Ishikawa (cell line): ENCODE data around the gene STYX.

Experiments
- CEBPB ChIP-seq: IDR thresholded peaks from 2 replicates; pipeline ENCODE4 v1.6.1; 2012
- CREB1 ChIP-seq: IDR thresholded peaks from 2 replicates; pipeline ENCODE4 v1.6.1; 2012; ENCODE audit warnings: low read depth
- EGR1 ChIP-seq: IDR thresholded peaks from 2 replicates; pipeline ENCODE4 v1.6.1; 2012
- EP300 ChIP-seq: IDR thresholded peaks from 2 replicates; pipeline ENCODE4 v1.6.1; 2012; ENCODE audit warnings: borderline replicate concordance
- FOXM1 ChIP-seq: IDR thresholded peaks from 2 replicates; pipeline ENCODE4 v1.6.1; 2012; ENCODE audit warnings: low read depth, borderline replicate concordance
- NFIC ChIP-seq: IDR thresholded peaks from 2 replicates; pipeline ENCODE4 v1.6.1; 2012
- RAD21 ChIP-seq: IDR thresholded peaks from 2 replicates; pipeline ENCODE4 v1.6.1; 2012; ENCODE audit warnings: low read depth
- REST ChIP-seq: IDR thresholded peaks from 2 replicates; pipeline ENCODE4 v1.6.1; 2012; ENCODE audit warnings: low read depth, mild to moderate bottlenecking
- TAF1 ChIP-seq: IDR thresholded peaks from 2 replicates; pipeline ENCODE4 v1.6.1; 2012; ENCODE audit warnings: low read depth, mild to moderate bottlenecking
- TCF12 ChIP-seq: IDR thresholded peaks from 2 replicates; pipeline ENCODE4 v1.6.1; 2012; ENCODE audit warnings: low read depth
- TEAD4 ChIP-seq: IDR thresholded peaks from 2 replicates; pipeline ENCODE4 v1.6.1; 2012
- USF1 ChIP-seq: IDR thresholded peaks from 2 replicates; pipeline ENCODE4 v1.6.1; 2012
- YY1 ChIP-seq: IDR thresholded peaks from 2 replicates; pipeline ENCODE4 v1.6.1; 2012; ENCODE audit warnings: low read depth
- ZBTB7A ChIP-seq: IDR thresholded peaks from 2 replicates; pipeline ENCODE4 v1.6.1; 2012; ENCODE audit warnings: low read depth
- TF ChIP-seq, protein P1 (sequence below): IDR thresholded peaks from 2 replicates; pipeline ENCODE4 v1.6.1; 2012

STYX gene

GRCh38 chr14:52802597-52802996 lies 72.6 kb downstream of the STYX start:
- TF ChIP-seq CEBPB (no peak), FOXM1 (no peak), TAF1 (no peak), REST (no peak), EP300 (no peak), YY1 (no peak), TEAD4 (no peak), EGR1 (no peak), RAD21 (no peak), ZBTB7A (no peak)
- TF ChIP-seq, protein P1, sequence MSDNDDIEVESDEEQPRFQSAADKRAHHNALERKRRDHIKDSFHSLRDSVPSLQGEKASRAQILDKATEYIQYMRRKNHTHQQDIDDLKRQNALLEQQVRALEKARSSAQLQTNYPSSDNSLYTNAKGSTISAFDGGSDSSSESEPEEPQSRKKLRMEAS: no peak

- TF ChIP-seq TEAD4 (no peak), EP300 (no peak), CEBPB (no peak)
Observed at GRCh38 chr14:52806115-52806514, 76.1 kb downstream of the STYX start.

- TF ChIP-seq FOXM1 (no peak), RAD21 (no peak), CEBPB (no peak)
- TF ChIP-seq, protein P1: no peak
Observed at GRCh38 chr14:52808101-52808500, 78.1 kb downstream of the STYX start.

- no peak for TF ChIP-seq ZBTB7A
- no peak for TF ChIP-seq NFIC
- TF ChIP-seq, protein P1: no peak
- TF ChIP-seq YY1: no peak
- no peak for TF ChIP-seq EGR1
- TF ChIP-seq EP300: no peak
- no peak for TF ChIP-seq CREB1
- no peak for TF ChIP-seq CEBPB
- TF ChIP-seq REST: no peak
- no peak for TF ChIP-seq TAF1
- no peak for TF ChIP-seq TCF12
- no peak for TF ChIP-seq TEAD4
- TF ChIP-seq USF1: no peak
Observed at GRCh38 chr14:52821805-52822250, 91.9 kb downstream of the STYX start.

- TF ChIP-seq REST (no peak), YY1 (no peak), TAF1 (no peak)
- TF ChIP-seq, protein P1: no peak
Observed at GRCh38 chr14:52824462-52824861, 94.5 kb downstream of the STYX start.
